MG63 (cell line): ENCODE results near the gene CELF2. TPM values are rescaled to one million over a fixed set of nuclear protein-coding genes. Genes with fewer than 3 reads are reported as not detected.

Experiments used
- DNase-seq: peaks from one replicate; pipeline ENCODE4 v3.0.0-alpha.2; 2020
- H3K27me3 ChIP-seq: fragments of 250-450 bp; sonication (Bioruptor Pico); 2 replicates; pipeline ENCODE4 v1.5.1; 2020; ENCODE audit warnings: mild to moderate bottlenecking, moderate library complexity
- H3K36me3 ChIP-seq: fragments of 250-450 bp; sonication (Bioruptor Pico); 2 replicates; pipeline ENCODE4 v1.5.1; 2020; ENCODE audit warnings: mild to moderate bottlenecking, moderate library complexity
- H3K4me3 ChIP-seq: fragments of 250-450 bp; sonication (Bioruptor Pico); 2 replicates; pipeline ENCODE4 v1.5.1; 2020; ENCODE audit warnings: mild to moderate bottlenecking, moderate library complexity
- H3K9me3 ChIP-seq: fragments of 250-450 bp; sonication (Bioruptor Pico); 2 replicates; pipeline ENCODE4 v1.5.1; 2020; ENCODE audit warnings: mild to moderate bottlenecking, moderate library complexity
- total RNA-seq: library from RNA; depleted of rRNA; stranded (reverse); fragments of >200 nt; shearing (Covaris generic); gene quantifications from 2 replicates; pipeline ENCODE4 v1.2.3, GENCODE V29; 2014; ENCODE audit warnings: low replicate concordance

Gene CELF2
- total RNA-seq, 1 experiment from 2014 or later: 1.5 TPM

- Histone ChIP-seq H3K9me3 (no peaks in the 10 kb centered on the region), H3K4me3 (no peak overlapping the region), H3K36me3 (no peaks in the 10 kb centered on the region), H3K27me3 (no peaks in the 10 kb centered on the region)
- no peak for DNase-seq
Measured at GRCh38 chr10:11093771-11094736, 76.4 kb downstream of the CELF2 start.

DNA sequence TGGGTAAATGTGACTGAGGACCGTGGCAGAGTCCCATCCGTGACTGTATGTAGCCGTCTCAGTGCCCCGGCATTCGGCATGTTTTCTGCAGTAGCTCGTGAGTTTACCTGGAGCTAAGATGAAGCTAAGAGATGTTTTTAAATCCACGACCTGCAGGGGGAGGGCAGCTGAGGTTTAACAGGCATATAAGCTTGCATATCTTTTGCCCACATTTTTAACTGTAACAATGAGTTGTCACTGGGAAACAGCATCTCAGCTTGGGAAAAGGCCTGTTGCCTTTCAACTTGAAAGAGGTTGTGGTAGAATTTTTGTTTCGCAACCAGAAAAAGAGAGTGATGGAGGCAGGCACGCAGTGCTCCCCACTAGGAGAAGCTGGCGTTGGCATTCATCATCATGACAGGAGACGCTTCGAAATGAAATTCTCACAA is 77.7 kb downstream of the CELF2 start:
- H3K4me3 ChIP-seq: no peak overlapping the region
- no peaks in the 10 kb centered on the region for H3K27me3 ChIP-seq
- H3K9me3 ChIP-seq: no peaks in the 10 kb centered on the region
- no peaks in the 10 kb centered on the region for H3K36me3 ChIP-seq
- no peak for DNase-seq

- Histone ChIP-seq H3K27me3 (no peaks in the 10 kb centered on the region), H3K4me3 (no peak overlapping the region), H3K36me3 (no peaks in the 10 kb centered on the region), H3K9me3 (no peaks in the 10 kb centered on the region)
- no peak for DNase-seq
Measured at GRCh38 chr10:11096422-11096821, 78.8 kb downstream of the CELF2 start.

DNA sequence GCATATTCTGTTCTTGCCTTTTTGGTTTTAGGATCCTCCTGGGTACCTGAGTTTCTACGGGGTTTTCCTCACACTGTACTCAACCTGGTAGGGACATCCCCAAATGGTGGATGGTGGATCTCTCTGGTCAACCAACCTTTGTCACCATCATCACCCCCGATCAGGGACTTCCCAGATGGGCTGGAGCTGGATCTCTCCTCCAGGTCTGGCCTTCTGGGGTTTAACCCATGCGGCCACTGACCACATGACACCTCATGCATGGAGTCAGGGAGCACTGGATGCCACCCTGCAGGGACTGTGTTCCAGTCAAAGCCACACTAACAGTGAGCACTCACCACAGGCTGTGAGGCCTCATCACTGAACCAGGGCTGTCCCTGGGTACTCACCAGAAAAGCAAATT is 80.0 kb downstream of the CELF2 start:
- Histone ChIP-seq H3K9me3 (no peaks in the 10 kb centered on the region; the same call in 1 of the 2 replicates), H3K27me3 (no peaks in the 10 kb centered on the region), H3K36me3 (no peaks in the 10 kb centered on the region), H3K4me3 (no peak overlapping the region)
- no peak for DNase-seq

GRCh38 chr10:11098666-11099065 is 81.0 kb downstream of the CELF2 start:
- no peak overlapping the region for H3K4me3 ChIP-seq
- DNase-seq: no peak
- no peaks in the 10 kb centered on the region for H3K36me3 ChIP-seq
- no peaks in the 10 kb centered on the region for H3K27me3 ChIP-seq
- H3K9me3 ChIP-seq: no peaks in the 10 kb centered on the region; the same call in 1 of the 2 replicates

- H3K4me3 ChIP-seq: no peak overlapping the region
- DNase-seq: no peak
- no peaks in the 10 kb centered on the region; the same call in 1 of the 2 replicates for H3K9me3 ChIP-seq
- no peaks in the 10 kb centered on the region for H3K27me3 ChIP-seq
- no peaks in the 10 kb centered on the region for H3K36me3 ChIP-seq
Measured at GRCh38 chr10:11104772-11105675, 87.4 kb downstream of the CELF2 start.

- Histone ChIP-seq H3K27me3 (no peaks in the 10 kb centered on the region), H3K36me3 (no peaks in the 10 kb centered on the region), H3K4me3 (no peak overlapping the region), H3K9me3 (no peaks in the 10 kb centered on the region; the same call in 1 of the 2 replicates)
- no peak for DNase-seq
Measured at GRCh38 chr10:11105676-11106004, 88.0 kb downstream of the CELF2 start.

DNA sequence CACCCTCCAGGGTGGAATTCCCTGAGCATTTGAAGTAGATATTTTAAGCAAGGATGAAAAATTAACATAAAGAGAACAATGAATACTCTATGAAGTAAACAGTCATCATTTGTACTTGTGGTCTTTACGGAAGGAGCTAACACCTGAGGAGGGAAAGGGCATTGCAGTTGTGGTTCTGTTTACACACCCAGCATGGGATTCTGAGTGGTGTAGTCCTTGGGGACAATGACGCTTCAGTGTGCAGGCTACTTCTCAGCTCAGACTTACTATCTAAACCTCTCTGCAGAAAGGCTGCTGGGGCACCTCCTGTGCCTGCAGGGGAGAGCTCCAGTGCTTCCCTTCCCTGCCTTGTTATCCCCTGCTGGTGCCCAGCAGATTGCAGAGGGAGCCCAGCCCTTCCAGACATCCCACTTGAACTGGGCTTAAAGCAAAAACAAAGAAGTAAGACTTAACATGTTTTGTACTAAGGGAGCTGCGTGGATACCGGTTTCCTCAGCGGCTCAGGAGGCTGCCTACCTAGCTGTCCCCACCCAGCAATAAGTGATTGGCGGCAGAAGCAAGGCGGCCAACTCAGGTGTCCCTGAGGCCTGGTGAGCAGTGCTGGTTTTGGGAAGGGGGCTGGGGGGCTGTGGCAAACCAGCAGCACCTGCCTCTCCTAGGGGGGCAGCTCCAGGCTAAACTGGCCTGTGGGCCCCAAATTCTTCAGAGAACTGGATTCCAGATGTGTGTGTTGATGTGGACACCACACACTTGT is 89.1 kb downstream of the CELF2 start:
- no peak for DNase-seq
- Histone ChIP-seq H3K9me3 (no peaks in the 10 kb centered on the region; the same call in 1 of the 2 replicates), H3K27me3 (no peaks in the 10 kb centered on the region), H3K36me3 (no peaks in the 10 kb centered on the region), H3K4me3 (no peak overlapping the region)

GRCh38 chr10:11107948-11108347 is 90.3 kb downstream of the CELF2 start:
- Histone ChIP-seq H3K36me3 (no peaks in the 10 kb centered on the region), H3K4me3 (no peak overlapping the region)

GRCh38 chr10:11108356-11108755 is 90.7 kb downstream of the CELF2 start:
- Histone ChIP-seq H3K9me3 (no peaks in the 10 kb centered on the region), H3K4me3 (no peak overlapping the region), H3K36me3 (no peaks in the 10 kb centered on the region), H3K27me3 (no peaks in the 10 kb centered on the region)
- no peak for DNase-seq

More at GRCh38 chr10:11107948-11108347, 90.3 kb downstream of the CELF2 start:
- Histone ChIP-seq H3K27me3 (no peaks in the 10 kb centered on the region), H3K9me3 (no peaks in the 10 kb centered on the region)
- no peak for DNase-seq

DNA sequence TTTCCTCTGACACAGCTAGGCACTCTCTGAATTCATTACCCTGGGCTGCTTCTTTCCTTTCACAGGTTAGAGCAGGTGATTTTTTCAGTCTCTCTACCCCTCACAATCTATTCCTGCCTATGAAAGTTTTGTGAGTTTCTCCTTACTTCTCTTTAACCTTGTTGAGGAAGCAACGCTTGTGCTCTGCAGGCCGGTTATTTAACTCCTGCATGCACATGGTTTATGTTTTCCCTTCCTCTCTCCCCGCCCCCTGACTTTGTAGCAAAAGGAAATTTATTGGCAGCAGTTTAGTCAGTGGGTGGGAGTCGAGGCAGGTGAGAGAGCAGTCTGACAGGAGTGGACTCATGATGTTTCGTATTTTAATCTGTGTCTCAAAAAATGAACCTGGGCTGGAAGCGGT is 91.9 kb downstream of the CELF2 start:
- Histone ChIP-seq H3K27me3 (no peaks in the 10 kb centered on the region), H3K4me3 (no peak overlapping the region), H3K36me3 (no peaks in the 10 kb centered on the region), H3K9me3 (no peaks in the 10 kb centered on the region)
- no peak for DNase-seq

DNA sequence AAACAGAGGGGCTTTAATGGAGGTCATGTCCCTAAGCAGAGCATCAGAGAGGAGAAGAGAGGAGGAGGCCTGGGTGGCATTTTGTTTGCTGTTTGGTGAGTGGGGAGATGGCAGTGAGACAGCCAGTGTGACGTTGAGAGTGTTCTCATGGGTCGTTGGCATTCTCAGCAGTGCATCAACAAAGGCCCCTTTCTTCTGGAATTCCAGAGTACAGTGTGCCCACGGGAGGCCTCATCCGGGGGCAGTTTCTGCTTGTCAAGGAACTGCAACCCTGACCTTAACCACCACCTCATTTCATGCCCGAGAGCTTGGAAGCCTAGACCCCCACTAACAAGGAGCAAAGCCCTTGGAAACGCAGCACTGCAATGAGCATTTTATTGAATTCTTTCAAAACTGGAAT is 92.9 kb downstream of the CELF2 start:
- Histone ChIP-seq H3K9me3 (no peaks in the 10 kb centered on the region), H3K36me3 (no peaks in the 10 kb centered on the region), H3K27me3 (no peaks in the 10 kb centered on the region), H3K4me3 (no peak overlapping the region)
- DNase-seq: no peak

DNA sequence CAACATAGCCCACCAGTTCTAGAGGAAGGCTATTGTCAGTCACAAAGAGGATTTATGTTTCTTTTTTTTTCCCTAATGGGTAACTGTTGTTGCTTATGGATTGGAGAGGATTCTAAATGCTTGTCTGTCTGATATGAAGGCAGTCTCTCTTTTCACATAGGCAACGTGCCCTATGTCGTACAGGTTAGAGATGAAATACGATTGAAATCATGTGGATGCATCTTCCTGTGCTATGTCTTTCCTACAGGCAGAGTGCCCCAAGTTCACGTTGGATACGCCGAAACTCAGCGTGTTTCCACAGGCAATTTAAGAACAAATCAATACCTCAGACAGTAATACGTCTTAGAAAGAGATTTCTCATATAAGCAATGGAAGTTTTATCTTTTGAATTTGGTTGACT is 93.8 kb downstream of the CELF2 start:
- Histone ChIP-seq H3K4me3 (no peak overlapping the region), H3K36me3 (no peaks in the 10 kb centered on the region), H3K27me3 (no peaks in the 10 kb centered on the region), H3K9me3 (no peaks in the 10 kb centered on the region)
- DNase-seq: no peak

DNA sequence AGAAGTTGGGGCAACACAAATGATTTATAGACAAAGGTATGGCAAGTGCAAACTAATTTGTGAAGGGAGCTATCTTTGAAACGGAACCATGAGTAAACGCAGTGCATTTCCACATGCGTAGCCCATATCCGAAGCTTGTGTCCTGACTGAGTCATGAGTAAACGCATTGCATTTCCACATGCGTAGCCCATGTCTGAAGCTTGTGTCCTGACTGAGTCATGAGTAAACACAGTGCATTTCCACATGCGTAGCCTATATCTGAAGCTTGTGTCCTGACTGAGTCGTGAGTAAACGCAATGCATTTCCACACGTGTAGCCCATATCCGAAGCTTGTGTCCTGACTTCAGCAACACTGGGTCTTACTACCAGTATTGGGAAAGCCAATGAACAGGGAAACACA is 95.0 kb downstream of the CELF2 start:
- no peaks in the 10 kb centered on the region for H3K36me3 ChIP-seq
- no peak for DNase-seq
- no peaks in the 10 kb centered on the region for H3K9me3 ChIP-seq
- H3K27me3 ChIP-seq: no peaks in the 10 kb centered on the region
- H3K4me3 ChIP-seq: no peak overlapping the region

DNA sequence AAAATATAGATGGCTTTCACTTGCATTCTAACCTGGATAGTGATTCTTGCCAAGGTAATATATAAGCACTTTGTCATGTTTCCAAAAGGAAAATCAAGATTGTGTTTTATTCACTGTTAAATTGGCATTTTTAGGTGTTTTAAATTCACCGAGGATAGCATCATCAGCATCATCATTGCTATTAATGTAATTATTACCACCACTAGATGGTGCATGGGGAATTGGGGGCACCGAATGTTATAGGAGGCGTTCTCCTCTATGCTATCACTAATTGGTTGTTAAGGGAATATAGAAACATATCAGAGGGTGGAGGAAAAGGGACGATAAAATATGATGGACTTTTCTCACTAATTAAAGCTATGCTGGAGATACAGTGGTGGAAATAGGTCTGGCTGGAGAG is 95.5 kb downstream of the CELF2 start:
- Histone ChIP-seq H3K9me3 (no peaks in the 10 kb centered on the region), H3K4me3 (no peak overlapping the region), H3K36me3 (no peaks in the 10 kb centered on the region), H3K27me3 (no peaks in the 10 kb centered on the region)
- no peak for DNase-seq

GRCh38 chr10:11114269-11114668 is 96.6 kb downstream of the CELF2 start:
- no peaks in the 10 kb centered on the region for H3K9me3 ChIP-seq
- H3K36me3 ChIP-seq: no peaks in the 10 kb centered on the region
- DNase-seq: no peak
- no peaks in the 10 kb centered on the region for H3K27me3 ChIP-seq
- no peak overlapping the region for H3K4me3 ChIP-seq

GRCh38 chr10:11115337-11115736 is 97.7 kb downstream of the CELF2 start:
- no peak for DNase-seq
- no peaks in the 10 kb centered on the region for H3K36me3 ChIP-seq
- H3K27me3 ChIP-seq: no peaks in the 10 kb centered on the region
- H3K9me3 ChIP-seq: no peaks in the 10 kb centered on the region
- no peak overlapping the region for H3K4me3 ChIP-seq
